Activated CD8-positive, alpha-beta memory T cell treated with anti-CD3 and anti-CD28 coated beads for 48 hours (primary cell): Measurements from ENCODE around the gene CLEC20A.

Experiments
- DNase-seq, 3 experiments: peaks; one replicate each; pipeline ENCODE4 v3.0.0-alpha.2; 2020; ENCODE audit warnings: low read depth in 2 of 3, low spot score in 2 of 3

Gene CLEC20A

DNA sequence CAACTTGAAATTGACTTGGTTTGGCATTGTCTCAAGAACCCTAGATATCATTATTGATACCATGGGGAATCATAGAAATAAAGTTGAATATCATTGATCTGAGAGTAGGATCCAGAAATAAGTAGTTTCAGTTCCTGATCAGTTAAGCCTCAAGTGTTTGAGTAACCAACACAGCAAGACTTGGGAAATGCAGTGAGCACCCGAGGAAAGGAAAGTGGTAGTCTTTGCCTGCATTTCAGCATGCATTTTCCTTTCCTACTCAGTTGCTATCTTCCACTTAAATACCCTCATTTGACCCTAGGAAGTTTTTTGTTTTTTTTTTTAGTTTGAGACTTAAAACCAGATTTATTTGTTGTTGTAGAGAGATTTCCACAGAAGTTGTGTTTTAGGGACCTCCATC, 18.9 kb downstream of the CLEC20A start:
- no peak for DNase-seq

DNA sequence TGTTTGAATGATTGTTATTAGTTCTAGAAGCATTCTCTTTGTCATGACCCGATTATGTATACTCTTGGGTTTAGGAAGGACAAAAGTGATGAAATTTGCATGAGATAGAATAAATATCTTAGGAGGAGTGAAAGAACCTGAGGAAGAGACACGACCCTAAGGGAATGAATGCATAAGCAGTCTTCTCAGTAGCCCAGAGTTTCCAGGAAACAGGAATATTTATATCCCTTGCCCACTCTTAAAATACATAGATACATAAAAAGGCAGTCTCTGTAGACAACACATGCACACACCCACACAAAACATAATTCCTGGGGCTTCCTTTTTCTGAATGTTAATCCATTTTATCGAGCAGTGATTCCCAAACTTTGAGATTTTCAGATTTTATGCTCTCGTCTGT, 19.4 kb downstream of the CLEC20A start:
- no peak for DNase-seq

DNA sequence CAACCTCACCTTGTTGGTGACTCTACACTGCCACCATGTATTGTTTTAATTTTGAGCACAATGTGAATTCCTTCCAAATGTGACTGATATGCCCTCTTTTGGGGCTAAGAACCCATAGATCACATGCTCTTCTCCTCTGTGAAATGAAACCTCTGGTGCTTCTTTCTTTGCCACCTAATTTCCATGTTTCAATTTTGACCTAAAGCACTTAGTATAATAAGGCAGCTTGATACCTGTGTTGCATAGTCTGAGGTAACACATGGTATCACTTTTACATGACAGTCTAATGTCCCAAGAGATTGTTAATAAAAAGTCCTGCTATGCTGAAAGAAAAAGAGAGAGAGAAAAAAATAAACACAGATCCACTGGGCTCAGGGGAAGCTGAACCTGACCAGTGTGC, 24.2 kb downstream of the CLEC20A start:
- DNase-seq, result no peak

DNA sequence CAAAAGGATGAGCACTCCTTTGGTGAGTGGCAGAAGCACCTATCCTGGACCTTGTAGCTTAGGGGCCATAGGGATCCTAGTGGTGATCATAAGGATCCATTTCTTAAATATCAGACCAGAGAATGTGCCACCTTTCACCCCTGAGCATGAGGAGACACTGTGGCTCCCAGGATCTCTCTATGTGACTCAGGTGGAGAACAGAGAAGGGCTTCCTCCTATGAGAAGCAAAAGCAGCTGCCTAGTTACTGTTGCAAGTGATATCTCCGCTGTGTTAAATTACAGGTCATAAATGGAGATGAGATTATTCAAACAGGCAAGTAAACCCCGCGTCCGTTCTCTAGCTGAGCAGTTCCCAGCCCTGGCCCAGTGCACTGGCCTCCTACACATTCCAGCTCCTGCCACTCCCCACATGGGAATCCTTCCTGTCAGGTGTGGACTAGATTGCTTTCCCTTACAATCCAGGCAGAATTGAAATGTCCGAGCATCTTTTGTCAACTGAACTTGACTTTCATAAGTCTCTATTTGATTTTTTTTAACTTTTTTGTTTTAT, 26.3 kb downstream of the CLEC20A start:
- DNase-seq, result no peak

DNA sequence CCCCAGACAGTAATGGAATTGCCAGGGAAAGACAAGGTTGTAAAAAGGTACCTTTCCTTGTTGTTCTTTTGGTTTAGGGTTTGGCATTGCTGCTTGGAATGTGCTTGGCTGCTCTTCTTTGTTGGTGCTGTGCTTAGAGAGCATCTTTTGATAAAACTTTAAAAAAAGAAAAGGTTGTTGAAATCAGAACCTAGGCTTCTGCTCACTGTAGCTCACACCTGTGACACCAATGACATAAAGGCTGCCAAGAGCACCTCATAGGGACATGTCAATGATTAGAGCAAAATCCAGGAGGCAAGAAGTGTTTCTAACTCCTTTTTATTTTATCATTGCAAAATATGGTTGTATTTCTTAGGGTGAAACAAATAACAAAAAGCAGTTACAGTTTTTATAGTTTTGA, 28.9 kb downstream of the CLEC20A start:
- DNase-seq, result no peak

DNA sequence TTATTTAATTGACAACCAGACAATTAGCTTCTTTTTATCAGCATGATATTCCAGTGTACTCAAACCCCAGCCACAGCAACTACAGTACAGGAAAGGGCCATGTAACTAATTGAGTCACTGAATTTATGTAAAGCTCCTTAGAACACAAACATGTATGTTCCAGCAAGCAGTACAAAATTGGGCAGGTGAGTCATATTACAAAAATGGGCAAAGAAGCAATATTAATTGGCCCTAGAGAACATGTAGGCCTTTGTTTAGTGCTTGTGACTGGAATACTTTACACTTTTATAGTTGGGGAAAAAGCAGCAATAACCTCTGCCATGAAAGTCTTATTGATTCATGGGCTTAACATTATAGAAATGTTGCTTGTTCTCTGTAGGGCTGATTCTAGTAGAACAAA, 31.8 kb downstream of the CLEC20A start:
- DNase-seq, result no peak

DNA sequence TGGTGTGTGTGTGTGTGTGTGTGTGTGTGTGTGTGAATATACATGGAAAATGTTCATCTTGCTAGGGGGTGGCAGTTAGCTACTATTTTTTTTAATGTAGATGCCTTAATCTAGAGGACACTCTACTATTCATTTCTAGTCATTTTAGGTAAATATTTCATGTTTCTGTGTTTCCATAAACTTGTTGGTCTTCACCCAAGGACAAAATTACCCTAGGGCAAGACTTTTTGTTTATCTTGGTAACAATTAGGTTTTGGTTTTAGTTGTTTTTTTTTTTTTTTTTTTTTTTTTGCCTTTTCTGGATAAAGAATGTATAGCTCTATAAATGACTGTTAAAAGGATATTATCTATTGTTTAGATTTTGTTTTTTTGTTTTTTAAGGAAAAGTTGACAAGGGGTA, 32.2 kb downstream of the CLEC20A start:
- no peak for DNase-seq

DNA sequence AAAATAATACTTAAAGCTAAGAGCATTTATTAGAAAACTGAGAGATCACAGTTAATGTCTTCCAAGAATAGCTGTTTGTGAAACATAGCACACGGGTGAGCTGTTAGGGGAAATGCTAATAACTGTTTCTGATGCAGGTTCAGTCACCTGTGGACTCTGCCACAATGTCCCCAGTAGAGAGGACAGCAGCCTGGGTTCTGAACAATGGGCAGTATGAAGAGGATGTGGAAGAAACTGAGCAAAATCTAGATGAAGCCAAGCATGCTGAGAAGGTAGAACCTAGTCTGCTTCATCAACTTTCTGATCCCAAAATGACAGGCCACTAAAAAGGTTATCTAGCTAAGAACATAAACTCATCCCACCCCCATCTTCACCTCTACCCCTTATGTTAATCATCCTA, 32.6 kb downstream of the CLEC20A start:
- no peak for DNase-seq

DNA sequence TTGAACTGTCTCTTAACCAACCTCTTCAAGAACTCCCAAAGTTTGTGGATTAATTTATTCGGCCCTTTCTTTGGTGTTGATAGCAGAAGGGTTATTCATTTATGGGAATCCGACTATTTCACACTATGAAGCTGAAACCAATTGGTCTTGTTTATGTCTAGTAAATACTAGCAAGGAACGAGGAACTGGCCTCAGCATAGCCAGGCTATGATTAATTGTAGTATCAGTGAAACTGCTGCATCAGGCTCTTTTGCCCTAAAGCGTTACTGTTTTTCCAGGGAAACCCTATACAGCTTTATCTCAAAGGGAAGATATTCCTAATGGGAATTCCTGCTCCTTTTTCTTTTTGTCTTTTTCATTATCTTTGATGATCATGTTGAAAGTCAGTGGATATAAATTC, 35.1 kb downstream of the CLEC20A start:
- DNase-seq, result no peak

DNA sequence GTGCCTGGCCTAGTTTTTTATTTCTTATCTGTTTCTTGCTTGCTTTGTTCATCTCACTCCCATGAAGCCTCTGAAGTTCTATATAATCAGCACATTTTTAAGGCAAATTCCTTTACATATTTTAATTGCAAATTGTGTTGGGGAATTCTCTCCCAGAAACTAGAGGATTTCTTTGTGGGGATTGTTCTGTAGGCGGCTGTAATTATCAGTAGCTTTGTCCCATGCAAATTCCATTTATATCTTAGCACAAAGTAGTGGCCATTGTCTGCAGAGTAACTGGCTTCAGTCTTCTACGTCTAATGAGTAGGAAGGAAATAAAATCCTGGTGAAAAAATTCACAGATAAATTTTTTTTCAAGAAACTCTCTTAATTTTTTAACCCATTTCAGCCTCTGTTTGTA, 35.7 kb downstream of the CLEC20A start:
- DNase-seq, result no peak

DNA sequence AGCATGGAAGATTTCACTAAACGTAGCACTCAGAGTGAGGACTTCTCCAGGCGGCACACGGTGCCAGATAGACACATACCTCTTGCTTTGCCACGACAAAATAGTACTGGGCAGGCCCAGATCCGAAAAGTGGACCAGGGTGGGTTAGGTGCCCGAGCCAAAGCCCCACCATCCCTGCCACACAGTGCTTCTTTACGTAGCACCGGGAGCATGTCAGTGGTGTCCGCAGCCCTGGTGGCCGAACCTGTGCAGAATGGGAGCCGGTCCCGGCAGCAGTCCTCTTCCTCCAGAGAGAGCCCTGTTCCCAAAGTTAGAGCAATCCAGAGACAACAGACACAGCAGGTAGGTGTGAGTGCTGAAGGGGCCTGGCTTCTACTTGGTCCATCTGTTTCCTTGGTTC, 38.6 kb downstream of the CLEC20A start:
- no peak for DNase-seq

DNA sequence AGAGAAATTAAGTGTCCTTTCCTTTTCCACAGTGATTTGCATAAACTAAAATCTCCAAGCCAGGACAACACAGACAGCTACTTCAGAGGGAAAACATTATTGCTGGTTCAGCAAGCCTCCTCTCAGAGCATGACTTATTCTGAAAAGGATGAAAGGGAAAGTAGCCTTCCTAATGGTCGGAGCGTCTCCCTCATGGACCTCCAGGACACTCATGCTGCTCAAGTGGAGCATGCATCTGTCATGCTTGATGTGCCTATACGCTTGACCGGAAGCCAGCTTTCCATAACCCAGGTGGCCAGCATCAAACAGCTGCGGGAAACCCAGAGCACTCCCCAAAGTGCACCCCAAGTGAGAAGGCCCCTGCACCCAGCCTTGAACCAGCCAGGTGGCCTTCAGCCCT, 39.1 kb downstream of the CLEC20A start:
- DNase-seq, result no peak

DNA sequence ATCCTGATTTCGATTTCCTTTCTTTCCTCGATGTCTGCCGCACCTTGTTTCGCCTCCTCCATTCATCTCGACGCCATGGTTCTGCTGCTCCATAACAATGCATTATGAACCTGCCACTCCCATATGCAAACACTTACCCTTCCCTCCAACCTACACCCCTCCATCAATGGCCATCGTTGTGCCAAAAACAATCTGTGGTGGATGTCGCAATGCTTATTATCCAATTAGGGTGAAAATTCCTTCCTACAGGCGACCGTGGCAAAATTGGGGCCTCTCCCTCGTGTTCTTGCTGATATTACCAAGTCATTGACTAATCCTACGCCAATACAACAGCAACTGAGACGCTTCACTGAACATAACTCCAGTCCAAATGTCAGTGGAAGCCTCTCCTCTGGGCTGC, 40.3 kb downstream of the CLEC20A start:
- no peak for DNase-seq

DNA sequence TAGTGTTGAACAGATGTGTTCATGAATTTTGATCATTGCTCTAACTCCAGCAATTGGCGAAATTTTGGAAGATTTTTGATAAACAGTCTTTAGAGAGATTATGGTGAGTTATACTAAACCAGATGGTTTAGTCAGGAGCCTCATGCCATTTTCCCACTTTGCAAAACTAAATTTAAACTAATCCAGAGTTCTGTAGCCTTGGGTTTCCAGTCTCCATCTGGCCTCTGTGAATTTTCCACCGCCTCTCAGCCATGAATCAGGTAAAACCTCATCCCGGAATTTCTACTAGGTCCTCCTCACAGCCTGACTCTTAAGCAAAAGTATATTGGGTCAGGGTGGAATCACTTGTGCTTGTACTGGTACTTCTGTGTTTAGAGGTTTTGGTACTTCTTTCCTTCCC, 44.8 kb downstream of the CLEC20A start:
- no peak for DNase-seq

DNA sequence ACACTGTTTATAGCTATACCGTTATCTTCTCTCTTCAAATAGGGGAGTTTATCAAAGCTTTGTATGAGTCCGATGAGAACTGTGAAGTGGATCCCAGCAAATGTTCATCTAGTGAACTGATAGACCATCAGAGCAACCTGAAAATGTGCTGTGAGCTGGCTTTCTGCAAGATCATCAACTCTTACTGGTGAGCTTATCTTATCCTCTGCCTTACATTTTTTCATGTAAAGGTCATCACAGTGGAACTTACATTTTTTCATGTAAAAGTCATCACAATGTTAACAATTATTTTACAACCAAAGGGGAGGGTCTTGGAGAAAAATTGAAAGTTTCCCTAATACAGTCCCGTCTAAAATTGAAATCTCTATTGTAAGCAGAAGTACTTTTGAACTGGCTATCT, 45.2 kb downstream of the CLEC20A start:
- no peak for DNase-seq

DNA sequence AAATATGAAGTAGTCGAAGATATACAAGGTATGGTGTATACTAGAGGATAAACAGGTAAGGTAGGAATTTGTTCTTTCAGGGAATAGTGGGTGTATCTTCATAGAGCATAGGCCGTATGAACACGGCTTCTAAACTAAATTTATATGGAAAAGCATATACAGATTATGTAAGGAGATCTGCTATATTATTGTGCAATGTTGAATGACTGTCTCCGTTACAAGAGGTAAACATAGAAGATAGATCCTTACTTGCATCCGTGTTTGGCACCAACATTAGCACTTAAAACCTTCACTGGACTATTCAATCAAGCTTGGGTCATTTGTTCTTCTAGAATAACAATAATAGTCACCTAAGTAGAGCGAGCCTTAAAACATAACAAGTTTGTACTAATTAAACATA, 45.9 kb downstream of the CLEC20A start:
- DNase-seq, result no peak

DNA sequence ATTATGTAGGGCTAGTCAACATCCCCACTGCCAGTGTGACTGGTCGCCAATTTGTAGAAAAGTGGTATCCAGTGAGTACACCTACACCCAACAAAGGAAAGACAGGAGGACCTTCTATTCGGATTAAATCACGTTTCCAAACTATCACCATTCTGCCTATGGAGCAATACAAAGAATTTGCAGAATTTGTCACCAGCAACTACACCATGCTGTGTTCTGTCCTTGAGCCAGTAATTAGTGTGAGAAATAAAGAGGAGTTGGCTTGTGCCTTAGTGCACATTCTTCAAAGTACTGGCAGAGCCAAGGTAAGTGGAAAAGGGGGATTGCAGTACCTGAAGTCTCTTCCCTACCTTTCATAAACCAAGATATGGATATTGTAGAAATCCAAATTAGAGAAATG, 53.8 kb downstream of the CLEC20A start:
- DNase-seq, result no peak

DNA sequence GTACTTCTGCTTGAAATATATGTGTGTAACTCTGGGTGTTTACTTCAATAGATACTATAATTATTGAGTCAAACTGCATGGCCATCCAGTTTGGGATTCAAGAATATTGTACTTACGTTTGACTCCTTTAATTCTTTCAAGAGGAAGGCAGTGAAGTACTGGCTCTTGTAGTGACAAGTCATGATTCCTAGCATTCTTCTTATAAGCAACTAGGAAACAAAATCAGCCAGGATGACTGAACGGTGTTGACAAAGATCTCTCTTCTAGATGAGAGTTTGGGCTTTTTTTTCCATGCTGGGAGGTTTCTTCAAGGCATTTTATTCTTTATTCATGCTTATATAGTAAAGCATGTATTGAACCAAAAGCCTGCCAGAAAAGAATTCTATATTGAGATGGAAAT, 58.3 kb downstream of the CLEC20A start:
- DNase-seq, result no peak

DNA sequence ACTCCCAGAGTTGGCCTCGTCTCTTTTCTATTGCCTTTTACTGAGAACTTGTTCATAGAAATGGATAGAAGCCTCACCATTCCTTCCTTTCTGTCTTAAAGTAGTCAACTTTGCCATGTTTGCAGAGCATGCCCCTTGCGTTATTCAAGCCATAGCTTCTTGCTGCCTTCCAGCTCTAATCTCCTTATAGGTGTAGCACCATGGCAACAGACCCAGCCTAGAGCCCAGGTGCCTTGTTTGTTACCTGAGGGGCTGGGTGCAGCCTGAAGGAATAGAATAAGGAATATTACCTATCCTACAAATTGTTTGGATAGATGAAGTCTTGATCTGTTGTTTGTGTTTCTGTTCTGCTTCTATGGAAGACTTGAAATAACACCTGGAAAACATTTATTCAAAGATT, 59.9 kb downstream of the CLEC20A start:
- no peak for DNase-seq

DNA sequence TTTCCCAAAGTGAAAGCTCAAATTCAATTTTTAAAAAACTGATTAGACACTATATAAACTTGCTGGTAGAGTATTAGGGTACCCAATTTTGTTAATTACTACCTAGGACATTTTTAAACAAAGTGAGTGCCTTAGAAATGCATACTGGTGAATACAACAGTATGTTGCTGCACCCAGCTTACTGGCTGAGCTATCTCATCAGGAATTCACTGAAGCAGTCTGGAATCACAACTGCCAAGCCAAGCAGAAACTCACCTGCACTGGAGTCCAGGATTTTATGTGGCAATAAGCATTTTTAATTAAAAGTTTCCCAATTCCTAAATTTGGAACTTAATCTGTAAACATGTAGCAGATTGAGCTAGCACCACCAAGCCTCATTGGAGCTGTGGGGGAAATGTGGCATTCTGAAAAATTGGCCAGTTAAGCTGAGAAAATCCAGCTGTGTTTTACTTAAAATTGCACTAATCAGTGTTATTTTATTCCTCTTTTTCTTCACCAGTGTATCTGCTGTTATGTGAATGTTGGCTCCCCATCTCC, 61.8 kb downstream of the CLEC20A start:
- no peak for DNase-seq

DNA sequence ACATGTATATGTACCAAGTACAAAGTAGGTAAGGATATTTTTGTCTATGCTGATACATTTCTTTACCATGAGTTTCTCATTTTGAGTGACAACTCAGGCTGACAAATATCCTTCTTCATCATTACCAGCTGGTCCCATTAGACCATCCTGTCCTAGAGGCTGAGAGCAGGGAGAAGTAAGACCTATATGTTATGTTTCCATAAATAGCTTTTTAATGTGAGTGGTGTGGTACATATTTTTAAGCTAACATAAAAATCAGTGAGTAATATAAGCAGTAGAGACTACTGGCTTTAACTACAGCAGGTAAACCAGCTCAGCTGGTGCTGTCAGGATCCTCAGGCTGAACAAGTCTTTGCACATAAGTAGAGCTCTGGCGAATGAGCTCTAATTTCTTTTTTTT, 62.4 kb downstream of the CLEC20A start:
- no peak for DNase-seq
